ENCODE measurements around the gene NEUROD2. TPM values are rescaled to one million over a fixed set of nuclear protein-coding genes. Genes with fewer than 3 reads are reported as not detected.

The NEUROD2 gene
- total RNA-seq, 2 donors from 2014 or later, result not detected

- peak overlapping the region in 1 of 2 donors; percentile 27 for H3K27ac ChIP-seq
- H3K4me1 ChIP-seq (ENCODE audit: control insufficient read depth in 1 of 2, low read depth in 2 of 2), result peaks cover 12 to 29% of the 10 kb centered on the region in 2 donors
- peak overlapping the region; percentile 39 for H3K4me3 ChIP-seq
- ATAC-seq (ENCODE audit: insufficient number of reproducible peaks, low FRiP score, low read depth) (no peak), DNase-seq (ENCODE audit: low spot score) (no peak)
- H3K36me3 ChIP-seq, result no peaks in the 10 kb centered on the region
- TF ChIP-seq CTCF (IDR thresholded peaks at IDR 0.05), result no peak
- H3K9me3 ChIP-seq, result no peaks in the 10 kb centered on the region
- peaks cover 59% of the 10 kb centered on the region for H3K27me3 ChIP-seq (replicated peaks; ENCODE audit: insufficient read depth)
These were observed 2.7 kb downstream of the NEUROD2 start for GRCh38 chr17:39604911-39605491.

- Histone ChIP-seq H3K4me1 (ENCODE audit: control insufficient read depth in 1 of 2, low read depth in 2 of 2) (peaks cover 22 to 42% of the 10 kb centered on the region in 2 donors), H3K9me3 (no peaks in the 10 kb centered on the region), H3K36me3 (no peaks in the 10 kb centered on the region), H3K27ac (no peak overlapping the region), H3K27me3 (replicated peaks; ENCODE audit: insufficient read depth) (peaks cover 71% of the 10 kb centered on the region), H3K4me3 (no peak overlapping the region)
- no peak for TF ChIP-seq CTCF (IDR thresholded peaks at IDR 0.05)
- DNase-seq (ENCODE audit: low spot score) (no peak), ATAC-seq (ENCODE audit: insufficient number of reproducible peaks, low FRiP score, low read depth) (no peak)
These were observed 4.3 kb downstream of the NEUROD2 start for GRCh38 chr17:39603304-39604016.

- Histone ChIP-seq H3K27me3 (replicated peaks; ENCODE audit: insufficient read depth) (peaks cover 70% of the 10 kb centered on the region), H3K27ac (no peak overlapping the region), H3K9me3 (no peaks in the 10 kb centered on the region), H3K4me1 (ENCODE audit: control insufficient read depth in 1 of 2, low read depth in 2 of 2) (peaks cover 26 to 49% of the 10 kb centered on the region in 2 donors), H3K4me3 (no peak overlapping the region), H3K36me3 (no peaks in the 10 kb centered on the region)
- ATAC-seq (ENCODE audit: insufficient number of reproducible peaks, low FRiP score, low read depth) (no peak), DNase-seq (ENCODE audit: low spot score) (no peak)
- no peak for TF ChIP-seq CTCF (IDR thresholded peaks at IDR 0.05)
These were observed 5.0 kb downstream of the NEUROD2 start for GRCh38 chr17:39602533-39603303.

- TF ChIP-seq CTCF (IDR thresholded peaks at IDR 0.05), result no peak
- H3K27me3 ChIP-seq (replicated peaks; ENCODE audit: insufficient read depth), result peaks cover 65% of the 10 kb centered on the region
- H3K27ac ChIP-seq, result no peak overlapping the region
- DNase-seq (ENCODE audit: low spot score), result no peak
- peaks cover 26 to 44% of the 10 kb centered on the region in 2 donors for H3K4me1 ChIP-seq (ENCODE audit: control insufficient read depth in 1 of 2, low read depth in 2 of 2)
- no peaks in the 10 kb centered on the region for H3K9me3 ChIP-seq
- no peak for ATAC-seq (ENCODE audit: insufficient number of reproducible peaks, low FRiP score, low read depth)
- H3K36me3 ChIP-seq, result no peaks in the 10 kb centered on the region
- H3K4me3 ChIP-seq, result no peak overlapping the region
These were observed 5.8 kb downstream of the NEUROD2 start for GRCh38 chr17:39601758-39602532.

Measured in thoracic aorta (tissue), 2 donors.